Uterus (tissue), 4 donors: ENCODE measurements around the gene TMEM51. TPM values are rescaled to one million over a fixed set of nuclear protein-coding genes. Genes with fewer than 3 reads are reported as not detected.

Experiments
- DNase-seq, 2 donors: peaks; one replicate each; pipeline ENCODE4 v3.0.0-alpha.2; 2019 to 2020
- H3K27ac ChIP-seq, 2 donors: fragments of 200-600 bp; sonication (generic); 1 replicate in 1 of 2; 2 replicates in 1 of 2; pipeline ENCODE4 v1.5.1; 2016 to 2018
- H3K27me3 ChIP-seq, 2 donors: fragments of 200-600 bp; sonication (generic); one replicate each; pipeline ENCODE4 v1.5.1; 2018 to 2019; ENCODE audit warnings: control low read depth in 1 of 2
- H3K36me3 ChIP-seq, 2 donors: fragments of 200-600 bp; sonication (generic); one replicate each; pipeline ENCODE4 v1.5.1; 2019; ENCODE audit warnings: control low read depth in 1 of 2
- H3K4me1 ChIP-seq, 2 donors: fragments of 200-600 bp; sonication (generic); one replicate each; pipeline ENCODE4 v1.5.1; 2018 to 2019; ENCODE audit warnings: control low read depth in 1 of 2
- H3K4me3 ChIP-seq, 2 donors: fragments of 200-600 bp; sonication (generic); 1 replicate in 1 of 2; 2 replicates in 1 of 2; pipeline ENCODE4 v1.5.1; 2018 to 2019; ENCODE audit warnings: mild to moderate bottlenecking in 1 of 2
- H3K9me3 ChIP-seq, 2 donors: fragments of 200-600 bp; sonication (generic); one replicate each; pipeline ENCODE4 v1.5.1; 2019; ENCODE audit warnings: control low read depth in 1 of 2
- POLR2A ChIP-seq, 2 donors: fragments of 450-650 bp; IDR thresholded peaks; one replicate each; pipeline ENCODE4 v1.6.1; 2016; ENCODE audit warnings: antibody characterized with exemption in 2 of 2, mild to moderate bottlenecking in 1 of 2, moderate library complexity in 1 of 2
- intact Hi-C: fragments of 100-400 bp; cut with DNase I; formaldehyde crosslinking; loops from one replicate; pipeline ENCODE4 v1.15.1; 2023; ENCODE audit warnings: low total_unique reads
- total RNA-seq, 4 donors: library from RNA; depleted of rRNA in 3 of 4; stranded (reverse); fragments of >200 nt in 3 of 4; gene quantifications; one replicate each; pipeline versions ENCODE4 v1.1.0 to v1.2.4, GENCODE V29; 2014 to 2023
- TF ChIP-seq, protein P1 (sequence below), 4 experiments: fragments of 200-600 bp in 2 of 4; fragments of 450-650 bp in 2 of 4; sonication (generic) in 2 of 4; IDR thresholded peaks; one replicate each; pipeline ENCODE4 v1.5.1; 2016 to 2019; ENCODE audit warnings: antibody characterized with exemption in 4 of 4, mild to moderate bottlenecking in 2 of 4, moderate library complexity in 1 of 4
- donor health status: DM: yes; HTN: yes; CAD: no.

The TMEM51 gene
- total RNA-seq, 4 donors from 2014 or later, result 1.3 to 45.0 (median 9.9) TPM

- H3K4me1 ChIP-seq, result no peaks in the 10 kb centered on the region
- TF ChIP-seq, protein P1, sequence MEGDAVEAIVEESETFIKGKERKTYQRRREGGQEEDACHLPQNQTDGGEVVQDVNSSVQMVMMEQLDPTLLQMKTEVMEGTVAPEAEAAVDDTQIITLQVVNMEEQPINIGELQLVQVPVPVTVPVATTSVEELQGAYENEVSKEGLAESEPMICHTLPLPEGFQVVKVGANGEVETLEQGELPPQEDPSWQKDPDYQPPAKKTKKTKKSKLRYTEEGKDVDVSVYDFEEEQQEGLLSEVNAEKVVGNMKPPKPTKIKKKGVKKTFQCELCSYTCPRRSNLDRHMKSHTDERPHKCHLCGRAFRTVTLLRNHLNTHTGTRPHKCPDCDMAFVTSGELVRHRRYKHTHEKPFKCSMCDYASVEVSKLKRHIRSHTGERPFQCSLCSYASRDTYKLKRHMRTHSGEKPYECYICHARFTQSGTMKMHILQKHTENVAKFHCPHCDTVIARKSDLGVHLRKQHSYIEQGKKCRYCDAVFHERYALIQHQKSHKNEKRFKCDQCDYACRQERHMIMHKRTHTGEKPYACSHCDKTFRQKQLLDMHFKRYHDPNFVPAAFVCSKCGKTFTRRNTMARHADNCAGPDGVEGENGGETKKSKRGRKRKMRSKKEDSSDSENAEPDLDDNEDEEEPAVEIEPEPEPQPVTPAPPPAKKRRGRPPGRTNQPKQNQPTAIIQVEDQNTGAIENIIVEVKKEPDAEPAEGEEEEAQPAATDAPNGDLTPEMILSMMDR (IDR thresholded peaks at IDR 0.05), result no peak
- no peak for TF ChIP-seq POLR2A (IDR thresholded peaks at IDR 0.05)
- H3K27ac ChIP-seq, result no peak overlapping the region
- H3K27me3 ChIP-seq, result no peaks in the 10 kb centered on the region
- intact Hi-C loops, result no loop called here
- H3K36me3 ChIP-seq, result no peaks in the 10 kb centered on the region
- DNase-seq, result no peak
- H3K4me3 ChIP-seq, result no peak overlapping the region
- H3K9me3 ChIP-seq, result no peaks in the 10 kb centered on the region
These were observed 102.1 kb downstream of the TMEM51 start for GRCh38 chr1:15255582-15256149.

- DNase-seq, result no peak
- H3K9me3 ChIP-seq, result no peaks in the 10 kb centered on the region
- H3K36me3 ChIP-seq, result no peaks in the 10 kb centered on the region
- intact Hi-C loops, result no loop called here
- H3K4me1 ChIP-seq, result no peaks in the 10 kb centered on the region
- no peak overlapping the region for H3K4me3 ChIP-seq
- no peak overlapping the region for H3K27ac ChIP-seq
- H3K27me3 ChIP-seq, result no peaks in the 10 kb centered on the region
- TF ChIP-seq POLR2A (IDR thresholded peaks at IDR 0.05), result no peak
- TF ChIP-seq, protein P1 (IDR thresholded peaks at IDR 0.05), result no peak
These were observed 103.0 kb downstream of the TMEM51 start for GRCh38 chr1:15256584-15256983.

GRCh38 chr1:15257309-15257708, 103.8 kb downstream of the TMEM51 start:
- Histone ChIP-seq H3K9me3 (no peaks in the 10 kb centered on the region), H3K36me3 (no peaks in the 10 kb centered on the region), H3K4me1 (no peaks in the 10 kb centered on the region), H3K27me3 (no peaks in the 10 kb centered on the region), H3K4me3 (no peak overlapping the region), H3K27ac (no peak overlapping the region)
- intact Hi-C loops, result no loop called here
- TF ChIP-seq POLR2A (IDR thresholded peaks at IDR 0.05), result no peak
- TF ChIP-seq, protein P1 (IDR thresholded peaks at IDR 0.05), result no peak
- no peak for DNase-seq

DNA sequence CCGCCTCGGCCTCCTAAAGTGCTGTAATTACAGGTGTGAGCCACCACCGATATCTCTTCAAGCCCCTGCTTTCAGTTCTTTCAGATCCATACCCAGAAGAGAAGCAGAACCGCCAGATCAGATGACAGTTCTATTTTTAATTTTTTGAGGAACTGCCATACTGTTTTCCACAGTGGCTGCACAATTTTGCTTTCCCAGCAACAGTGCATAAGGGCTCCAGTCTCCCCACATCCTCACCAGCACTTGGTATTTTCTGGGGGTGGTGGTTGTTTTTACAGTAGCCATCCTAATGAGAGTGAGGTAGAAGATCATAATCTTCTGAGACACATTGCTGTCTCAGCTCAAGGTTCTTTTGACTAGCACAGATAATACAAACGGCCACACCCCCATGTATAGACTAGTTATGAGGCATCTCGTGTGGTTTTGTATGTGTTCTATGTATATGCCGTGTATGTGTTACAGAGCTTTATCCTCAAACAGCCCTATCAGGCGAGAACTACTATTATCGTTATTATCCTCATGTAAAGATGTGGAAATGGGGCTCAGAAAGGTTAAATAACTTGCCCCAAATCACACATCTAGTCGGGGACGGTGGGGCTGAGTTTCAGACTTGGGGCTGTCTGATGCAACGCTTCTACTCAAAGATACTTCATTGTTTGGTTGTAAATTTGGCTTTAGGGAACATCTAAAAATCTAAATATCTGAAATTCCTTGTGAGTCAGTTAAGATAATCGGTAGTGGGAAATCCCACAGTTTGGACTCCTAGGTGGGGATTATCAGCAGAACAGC, 105.5 kb downstream of the TMEM51 start:
- intact Hi-C loops, result no loop called here
- no peaks in the 10 kb centered on the region for H3K27me3 ChIP-seq
- H3K4me3 ChIP-seq, result no peak overlapping the region
- TF ChIP-seq POLR2A (IDR thresholded peaks at IDR 0.05), result no peak
- TF ChIP-seq, protein P1 (IDR thresholded peaks at IDR 0.05), result no peak
- H3K4me1 ChIP-seq, result no peaks in the 10 kb centered on the region
- no peak for DNase-seq
- no peaks in the 10 kb centered on the region for H3K36me3 ChIP-seq
- H3K27ac ChIP-seq, result no peak overlapping the region
- no peaks in the 10 kb centered on the region for H3K9me3 ChIP-seq

DNA sequence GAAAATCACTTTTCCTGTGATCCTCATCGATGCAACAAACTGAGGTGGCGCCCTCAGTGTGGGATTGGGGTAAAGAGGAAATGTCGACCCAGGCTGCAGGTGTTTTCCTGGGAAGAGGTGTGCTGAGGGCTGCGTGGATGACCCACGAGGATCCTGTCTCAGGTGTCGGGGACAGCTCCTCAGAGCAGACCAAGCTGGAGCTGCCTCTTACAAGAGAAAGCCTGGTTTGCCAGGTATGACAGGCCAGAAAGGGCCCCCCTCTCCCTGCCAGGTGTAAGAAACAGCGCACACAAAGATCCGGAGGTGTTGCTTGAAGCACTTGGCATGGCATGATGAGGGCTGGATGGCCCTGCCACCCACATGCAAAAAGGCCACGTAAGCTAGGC, 106.1 kb downstream of the TMEM51 start:
- Histone ChIP-seq H3K9me3 (no peaks in the 10 kb centered on the region), H3K4me1 (no peaks in the 10 kb centered on the region), H3K27me3 (no peaks in the 10 kb centered on the region), H3K4me3 (no peak overlapping the region), H3K27ac (no peak overlapping the region), H3K36me3 (no peaks in the 10 kb centered on the region)
- intact Hi-C loops, result loop anchor here (10.0 kb wide), 1 partner anchor 105 kb away; the partner anchor contains the start of gene TMEM51
- DNase-seq, result no peak
- TF ChIP-seq, protein P1 (IDR thresholded peaks at IDR 0.05), result no peak
- TF ChIP-seq POLR2A (IDR thresholded peaks at IDR 0.05), result no peak
